Hepatocyte (in vitro differentiated cells): ENCODE results near the gene CFHR5.

Experiments
- EZH2 ChIP-seq: fragments of 200-600 bp; sonication (generic); IDR thresholded peaks from 2 replicates; pipeline ENCODE4 v1.6.1; 2016; ENCODE audit warnings: antibody characterized with exemption, mild to moderate bottlenecking, borderline replicate concordance
- EZH2phosphoT487 ChIP-seq: fragments of 200-600 bp; sonication (generic); IDR thresholded peaks from one replicate; pipeline ENCODE4 v1.6.1; 2018; ENCODE audit warnings: antibody characterized with exemption, mild to moderate bottlenecking, low read depth, moderate library complexity; ENCODE audit not compliant: unreplicated experiment, severe bottlenecking
- TF ChIP-seq, protein P1 (sequence below): fragments of 200-600 bp; sonication (generic); IDR thresholded peaks from 2 replicates; pipeline ENCODE4 v1.5.1; 2016; ENCODE audit warnings: antibody characterized with exemption, mild to moderate bottlenecking; ENCODE audit not compliant: poor library complexity

DNA sequence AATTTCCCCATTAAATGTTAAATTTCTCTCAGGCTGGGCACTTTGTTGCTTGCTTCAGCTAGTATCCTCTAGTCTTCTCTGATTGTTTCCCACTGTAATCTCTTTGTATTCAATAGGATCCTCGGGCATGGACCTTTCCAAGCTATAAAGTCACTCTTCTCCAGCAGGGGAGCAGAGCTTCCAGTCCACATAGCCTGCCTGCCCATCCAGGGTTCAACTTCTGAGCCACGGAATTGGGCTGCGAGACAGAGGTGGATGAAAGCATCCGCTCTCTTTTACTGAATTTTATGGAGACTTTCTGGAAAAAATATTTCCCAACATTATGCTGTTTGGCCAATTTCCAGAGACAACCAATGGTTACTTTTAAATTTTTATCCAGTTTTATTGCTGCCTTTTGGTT is 1.1 kb upstream of the CFHR5 start:
- TF ChIP-seq EZH2 (no peak), EZH2phosphoT487 (no peak)
- TF ChIP-seq, protein P1, sequence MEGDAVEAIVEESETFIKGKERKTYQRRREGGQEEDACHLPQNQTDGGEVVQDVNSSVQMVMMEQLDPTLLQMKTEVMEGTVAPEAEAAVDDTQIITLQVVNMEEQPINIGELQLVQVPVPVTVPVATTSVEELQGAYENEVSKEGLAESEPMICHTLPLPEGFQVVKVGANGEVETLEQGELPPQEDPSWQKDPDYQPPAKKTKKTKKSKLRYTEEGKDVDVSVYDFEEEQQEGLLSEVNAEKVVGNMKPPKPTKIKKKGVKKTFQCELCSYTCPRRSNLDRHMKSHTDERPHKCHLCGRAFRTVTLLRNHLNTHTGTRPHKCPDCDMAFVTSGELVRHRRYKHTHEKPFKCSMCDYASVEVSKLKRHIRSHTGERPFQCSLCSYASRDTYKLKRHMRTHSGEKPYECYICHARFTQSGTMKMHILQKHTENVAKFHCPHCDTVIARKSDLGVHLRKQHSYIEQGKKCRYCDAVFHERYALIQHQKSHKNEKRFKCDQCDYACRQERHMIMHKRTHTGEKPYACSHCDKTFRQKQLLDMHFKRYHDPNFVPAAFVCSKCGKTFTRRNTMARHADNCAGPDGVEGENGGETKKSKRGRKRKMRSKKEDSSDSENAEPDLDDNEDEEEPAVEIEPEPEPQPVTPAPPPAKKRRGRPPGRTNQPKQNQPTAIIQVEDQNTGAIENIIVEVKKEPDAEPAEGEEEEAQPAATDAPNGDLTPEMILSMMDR: no peak
